Measurements from ENCODE around the gene FAM118B. TPM values are rescaled to one million over a fixed set of nuclear protein-coding genes. Genes with fewer than 3 reads are reported as not detected.
"Not testable (repeated sequence)": the region's sequence is repeated elsewhere in the genome, so short reads cannot be mapped to it uniquely, and the experiment has no call there.

Gene FAM118B
- total RNA-seq, 5 donors from 2014 or later (not counting 1 experiment from before 2014, with no cell fraction given) = 4.2 to 11.9 (median 11.0) TPM

GRCh38 chr11:126308271-126308671 lies 96.7 kb downstream of the FAM118B start:
- H3K4me3 Mint-ChIP-seq = no peak overlapping the region
- H3K9me3 Mint-ChIP-seq = no peaks in the 10 kb centered on the region
- no peaks in the 10 kb centered on the region for H3K27me3 Mint-ChIP-seq
- Histone ChIP-seq H3K4me1 (ENCODE audit: control insufficient read depth in 1 of 2, extremely low read depth in 1 of 2, insufficient read depth in 2 of 2, low read length in 2 of 2) (peaks cover 10 to 40% of the 10 kb centered on the region in 2 experiments), H3K36me3 (ENCODE audit: control insufficient read depth in 2 of 2, extremely low read depth in 1 of 2, insufficient read depth in 1 of 2, low read length in 1 of 2) (peaks cover 0 to 35% of the 10 kb centered on the region in 2 donors), H3K4me3 (ENCODE audit: control insufficient read depth in 1 of 2, extremely low read depth in 1 of 2, low read length in 1 of 2) (no peak overlapping the region), H3K27ac (ENCODE audit: low read length) (no peak overlapping the region), H3K9me3 (no peaks in the 10 kb centered on the region), H3K27me3 (replicated peaks in 1 of 2; ENCODE audit: control insufficient read depth in 2 of 2, extremely low read depth in 1 of 2, insufficient read depth in 2 of 2, low read length in 1 of 2) (no peaks in the 10 kb centered on the region)
- DNase-seq (no peak), ATAC-seq (replicated peaks in 1 of 4) (no peak)
- H3K36me3 Mint-ChIP-seq = peaks cover 35% of the 10 kb centered on the region
- 80% methylated on average over 1 of the region's 4 CpGs for WGBS (ENCODE audit: insufficient coverage)
- H3K4me1 Mint-ChIP-seq = peaks cover 38 to 48% (median 42%) of the 10 kb centered on the region in 3 donors
- ChIA-PET POLR2A (interaction anchor here (0.5 to 0.6 kb wide), 2 partner anchors 51 to 269 kb away, joined by 6 read pairs; no protein-coding TSS in a partner anchor), CTCF (no interaction called here)
- H3K27ac Mint-ChIP-seq = no peak overlapping the region

- H3K9me3 ChIP-seq; H3K27ac ChIP-seq (ENCODE audit: low read length); ATAC-seq (replicated peaks in 1 of 4); H3K4me3 ChIP-seq (ENCODE audit: control insufficient read depth in 1 of 2, extremely low read depth in 1 of 2, low read length in 1 of 2); H3K9me3 Mint-ChIP-seq; H3K4me3 Mint-ChIP-seq; POLR2A ChIA-PET; H3K27me3 Mint-ChIP-seq; H3K27me3 ChIP-seq (replicated peaks in 1 of 2; ENCODE audit: control insufficient read depth in 2 of 2, extremely low read depth in 1 of 2, insufficient read depth in 2 of 2, low read length in 1 of 2); H3K27ac Mint-ChIP-seq; DNase-seq: not testable (repeated sequence)
- H3K36me3 Mint-ChIP-seq = peaks cover 38% of the 10 kb centered on the region
- CTCF ChIA-PET = interaction anchor here in 1 of 2 donors (1.7 kb wide), 1 partner anchor 9 kb away, joined by 3 read pairs; no protein-coding TSS in a partner anchor
- peaks cover 7 to 36% of the 10 kb centered on the region in 2 experiments for H3K4me1 ChIP-seq (ENCODE audit: control insufficient read depth in 1 of 2, extremely low read depth in 1 of 2, insufficient read depth in 2 of 2, low read length in 2 of 2)
- peaks cover 34 to 44% (median 42%) of the 10 kb centered on the region in 3 donors for H3K4me1 Mint-ChIP-seq
- WGBS (ENCODE audit: insufficient coverage) = 95% methylated on average over 2 of the region's 4 CpGs
- H3K36me3 ChIP-seq (ENCODE audit: control insufficient read depth in 2 of 2, extremely low read depth in 1 of 2, insufficient read depth in 1 of 2, low read length in 1 of 2) = peaks cover 0 to 35% of the 10 kb centered on the region in 2 donors
These were observed 97.2 kb downstream of the FAM118B start for GRCh38 chr11:126308771-126309170.

GRCh38 chr11:126310200-126310991 lies 98.8 kb downstream of the FAM118B start:
- Histone ChIP-seq H3K9me3 (no peaks in the 10 kb centered on the region), H3K4me1 (ENCODE audit: control insufficient read depth in 1 of 2, extremely low read depth in 1 of 2, insufficient read depth in 2 of 2, low read length in 2 of 2) (peaks cover 0 to 24% of the 10 kb centered on the region in 2 experiments), H3K4me3 (ENCODE audit: control insufficient read depth in 1 of 2, extremely low read depth in 1 of 2, low read length in 1 of 2) (no peak overlapping the region), H3K36me3 (ENCODE audit: control insufficient read depth in 2 of 2, extremely low read depth in 1 of 2, insufficient read depth in 1 of 2, low read length in 1 of 2) (peaks cover 0 to 44% of the 10 kb centered on the region in 2 donors), H3K27me3 (replicated peaks in 1 of 2; ENCODE audit: control insufficient read depth in 2 of 2, extremely low read depth in 1 of 2, insufficient read depth in 2 of 2, low read length in 1 of 2) (no peaks in the 10 kb centered on the region), H3K27ac (ENCODE audit: low read length) (no peak overlapping the region)
- peak in 27 of 35 experiments; percentile 19 to 71 (median 38) for DNase-seq
- Mint-ChIP-seq H3K27me3 (no peaks in the 10 kb centered on the region), H3K4me3 (no peak overlapping the region), H3K36me3 (peaks cover 47% of the 10 kb centered on the region), H3K27ac (peak overlapping the region; percentile 16 to 61), H3K9me3 (no peaks in the 10 kb centered on the region), H3K4me1 (peaks cover 26 to 39% (median 28%) of the 10 kb centered on the region in 3 donors)
- POLR2A ChIA-PET = interaction anchor here in 1 of 2 donors (0.6 kb wide), 1 partner anchor 27 kb away, joined by 3 read pairs; no protein-coding TSS in a partner anchor
- CTCF ChIA-PET = interaction anchor here (0.6 to 3.0 kb wide), 8 partner anchors 7 to 170 kb away, joined by 3 to 13 read pairs (median 4); no protein-coding TSS in a partner anchor
- ATAC-seq (replicated peaks in 1 of 4) = peak; percentile 71 to 79 (median 77)
- WGBS (ENCODE audit: insufficient coverage) = 87% methylated on average over 10 of the region's 12 CpGs

GRCh38 chr11:126310992-126311310 lies 99.4 kb downstream of the FAM118B start:
- no peaks in the 10 kb centered on the region for H3K27me3 Mint-ChIP-seq
- ChIA-PET POLR2A (interaction anchor here in 1 of 2 donors (0.6 kb wide), 1 partner anchor 28 kb away, joined by 3 read pairs; no protein-coding TSS in a partner anchor), CTCF (interaction anchor here (0.6 to 3.0 kb wide), 6 partner anchors 8 to 170 kb away, joined by 3 to 13 read pairs (median 6); no protein-coding TSS in a partner anchor)
- Histone ChIP-seq H3K27me3 (replicated peaks in 1 of 2; ENCODE audit: control insufficient read depth in 2 of 2, extremely low read depth in 1 of 2, insufficient read depth in 2 of 2, low read length in 1 of 2) (no peaks in the 10 kb centered on the region), H3K4me1 (ENCODE audit: control insufficient read depth in 1 of 2, extremely low read depth in 1 of 2, insufficient read depth in 2 of 2, low read length in 2 of 2) (peaks cover 0 to 18% of the 10 kb centered on the region in 2 experiments), H3K36me3 (ENCODE audit: control insufficient read depth in 2 of 2, extremely low read depth in 1 of 2, insufficient read depth in 1 of 2, low read length in 1 of 2) (peaks cover 0 to 44% of the 10 kb centered on the region in 2 donors), H3K9me3 (no peaks in the 10 kb centered on the region), H3K27ac (ENCODE audit: low read length) (no peak overlapping the region), H3K4me3 (ENCODE audit: control insufficient read depth in 1 of 2, extremely low read depth in 1 of 2, low read length in 1 of 2) (no peak overlapping the region)
- H3K4me1 Mint-ChIP-seq = peaks cover 21 to 34% (median 23%) of the 10 kb centered on the region in 3 donors
- no peak overlapping the region for H3K4me3 Mint-ChIP-seq
- peaks cover 48% of the 10 kb centered on the region for H3K36me3 Mint-ChIP-seq
- H3K9me3 Mint-ChIP-seq = peaks cover 0 to 2% (median under 1%) of the 10 kb centered on the region in 3 donors
- DNase-seq (no peak), ATAC-seq (replicated peaks in 1 of 4) (no peak)
- H3K27ac Mint-ChIP-seq = peak overlapping the region in 1 of 2 donors; percentile 61
- 86% methylated on average over 4 of the region's 6 CpGs for WGBS (ENCODE audit: insufficient coverage)

- Mint-ChIP-seq H3K27me3 (no peaks in the 10 kb centered on the region), H3K9me3 (peaks cover 0 to 7% (median 4%) of the 10 kb centered on the region in 3 donors), H3K4me1 (peaks cover 21 to 36% (median 21%) of the 10 kb centered on the region in 3 donors), H3K36me3 (peaks cover 53% of the 10 kb centered on the region), H3K27ac (peak overlapping the region in 1 of 2 donors; percentile 42), H3K4me3 (no peak overlapping the region)
- Histone ChIP-seq H3K4me1 (ENCODE audit: control insufficient read depth in 1 of 2, extremely low read depth in 1 of 2, insufficient read depth in 2 of 2, low read length in 2 of 2) (peaks cover 0 to 11% of the 10 kb centered on the region in 2 experiments), H3K36me3 (ENCODE audit: control insufficient read depth in 2 of 2, extremely low read depth in 1 of 2, insufficient read depth in 1 of 2, low read length in 1 of 2) (peaks cover 0 to 40% of the 10 kb centered on the region in 2 donors), H3K4me3 (ENCODE audit: control insufficient read depth in 1 of 2, extremely low read depth in 1 of 2, low read length in 1 of 2) (no peak overlapping the region), H3K9me3 (no peaks in the 10 kb centered on the region), H3K27me3 (replicated peaks in 1 of 2; ENCODE audit: control insufficient read depth in 2 of 2, extremely low read depth in 1 of 2, insufficient read depth in 2 of 2, low read length in 1 of 2) (no peaks in the 10 kb centered on the region), H3K27ac (ENCODE audit: low read length) (no peak overlapping the region)
- WGBS (ENCODE audit: insufficient coverage) = 97% methylated on average over 8 of the region's 14 CpGs
- ChIA-PET CTCF (interaction anchor here (0.9 to 3.0 kb wide), 5 partner anchors 12 to 169 kb away, joined by 4 to 13 read pairs (median 4); partner anchors contain the start of gene ST3GAL4 (in 1 of the 2)), POLR2A (interaction anchor here in 1 of 2 donors (0.6 kb wide), 1 partner anchor 28 kb away, joined by 3 read pairs; no protein-coding TSS in a partner anchor)
- ATAC-seq (replicated peaks in 1 of 4) (no peak), DNase-seq (peak in 1 of 35 experiments; percentile 17)
These were observed 100.1 kb downstream of the FAM118B start for GRCh38 chr11:126311401-126312291.

Data from T-cell (primary cell).